Central memory CD8-positive, alpha-beta T cell (primary cell): ENCODE measurements around the gene FLNA.
"Not testable (repeated sequence)": the region's sequence is repeated elsewhere in the genome, so short reads cannot be mapped to it uniquely, and the experiment has no call there.

ENCODE experiments used
- ATAC-seq: fragments of 150-1000 bp; cut with Tn5 transposase; replicated peaks from 2 replicates; pipeline ENCODE4 v1.10.0; 2022; ENCODE audit warnings: mild to moderate bottlenecking, moderate FRiP score, moderate number of reproducible peaks; ENCODE audit not compliant: poor library complexity, severe bottlenecking; ENCODE audit errors: extremely low read depth
- DNase-seq, 2 donors: peaks; one replicate each; pipeline ENCODE4 v3.0.0; 2021; ENCODE audit warnings: low spot score in 2 of 2
- H3K27ac Mint-ChIP-seq: one replicate; pipeline ENCODE4 v1.8.0; 2022; ENCODE audit warnings: low read depth, mild to moderate bottlenecking, moderate library complexity, mixed read lengths
- H3K27me3 Mint-ChIP-seq: one replicate; pipeline ENCODE4 v1.8.0; 2022; ENCODE audit warnings: mixed read lengths
- H3K36me3 Mint-ChIP-seq: one replicate; pipeline ENCODE4 v1.8.0; 2022; ENCODE audit warnings: mild to moderate bottlenecking, moderate library complexity, mixed read lengths; ENCODE audit not compliant: insufficient read depth
- H3K4me1 Mint-ChIP-seq: one replicate; pipeline ENCODE4 v1.8.0; 2022; ENCODE audit warnings: mixed read lengths
- H3K4me3 Mint-ChIP-seq: one replicate; pipeline ENCODE4 v1.8.0; 2022; ENCODE audit warnings: mild to moderate bottlenecking, moderate library complexity, mixed read lengths
- H3K9me3 Mint-ChIP-seq: one replicate; pipeline ENCODE4 v1.8.0; 2022; ENCODE audit warnings: mixed read lengths

Gene FLNA

GRCh38 chrX:154348646-154349358 lies 25.6 kb downstream of the FLNA start:
- Mint-ChIP-seq H3K27me3 (no peaks in the 10 kb centered on the region), H3K4me1 (peaks cover 25% of the 10 kb centered on the region), H3K4me3 (peak overlapping the region; percentile 20), H3K27ac (peak overlapping the region; percentile 99), H3K36me3 (peaks cover 61% of the 10 kb centered on the region), H3K9me3 (no peaks in the 10 kb centered on the region)
- DNase-seq (peak in 1 of 2 donors; percentile 10), ATAC-seq (no peak)

- H3K9me3 Mint-ChIP-seq, result no peaks in the 10 kb centered on the region
- no peak for ATAC-seq
- peak in 1 of 2 donors; percentile 9 for DNase-seq
- H3K4me3 Mint-ChIP-seq, result peak overlapping the region; percentile 42
- H3K27ac Mint-ChIP-seq, result peak overlapping the region; percentile 99
- H3K36me3 Mint-ChIP-seq, result peaks cover 54% of the 10 kb centered on the region
- H3K27me3 Mint-ChIP-seq, result no peaks in the 10 kb centered on the region
- H3K4me1 Mint-ChIP-seq, result peaks cover 25% of the 10 kb centered on the region
Observed at GRCh38 chrX:154348114-154348531, 26.3 kb downstream of the FLNA start.

DNA sequence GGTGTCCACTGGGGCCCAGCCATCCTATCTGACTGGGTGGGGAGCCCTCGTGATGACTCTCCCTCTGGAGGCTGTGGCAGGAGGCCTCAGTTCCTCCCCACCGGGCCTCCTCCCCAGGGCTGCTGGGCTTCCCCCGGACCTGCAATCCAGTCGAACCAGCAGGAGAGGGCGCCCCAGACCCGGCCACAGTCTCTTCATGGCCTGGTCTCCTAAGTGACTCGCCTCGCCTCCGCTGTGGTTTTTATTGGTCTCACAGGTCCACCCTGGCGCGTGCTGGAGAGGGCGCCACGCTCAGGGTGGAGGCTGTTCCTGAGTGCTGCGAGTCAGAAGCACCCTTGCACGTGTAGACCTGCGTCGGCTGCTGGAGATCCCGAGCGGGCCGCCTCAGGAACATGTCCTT lies 30.8 kb downstream of the FLNA start:
- H3K36me3 Mint-ChIP-seq, result peaks cover 13% of the 10 kb centered on the region
- peaks cover 13% of the 10 kb centered on the region for H3K4me1 Mint-ChIP-seq
- ATAC-seq, result peak; percentile 33
- not testable (repeated sequence) for H3K27me3 Mint-ChIP-seq, DNase-seq, H3K9me3 Mint-ChIP-seq, H3K4me3 Mint-ChIP-seq, H3K27ac Mint-ChIP-seq

GRCh38 chrX:154343063-154343462 lies 31.4 kb downstream of the FLNA start:
- not testable (repeated sequence) for H3K4me3 Mint-ChIP-seq, H3K27me3 Mint-ChIP-seq, DNase-seq, H3K27ac Mint-ChIP-seq, H3K4me1 Mint-ChIP-seq, H3K36me3 Mint-ChIP-seq, H3K9me3 Mint-ChIP-seq
- ATAC-seq, result peak; percentile 20

GRCh38 chrX:154341399-154342298 lies 32.8 kb downstream of the FLNA start:
- not testable (repeated sequence) for H3K36me3 Mint-ChIP-seq, H3K4me1 Mint-ChIP-seq, H3K27me3 Mint-ChIP-seq, DNase-seq, H3K27ac Mint-ChIP-seq, H3K4me3 Mint-ChIP-seq, H3K9me3 Mint-ChIP-seq
- peak; percentile 59 for ATAC-seq

- ATAC-seq, result no peak
- H3K9me3 Mint-ChIP-seq, result no peaks in the 10 kb centered on the region
- no peaks in the 10 kb centered on the region for H3K27me3 Mint-ChIP-seq
- peaks cover 10% of the 10 kb centered on the region for H3K4me1 Mint-ChIP-seq
- H3K27ac Mint-ChIP-seq, result no peak overlapping the region
- H3K4me3 Mint-ChIP-seq, result no peak overlapping the region
- H3K36me3 Mint-ChIP-seq, result peaks cover 3% of the 10 kb centered on the region
- DNase-seq, result no peak
Observed at GRCh38 chrX:154334496-154334895, 39.9 kb downstream of the FLNA start.

- H3K9me3 Mint-ChIP-seq, result no peaks in the 10 kb centered on the region
- DNase-seq, result no peak
- H3K27me3 Mint-ChIP-seq, result no peaks in the 10 kb centered on the region
- H3K4me3 Mint-ChIP-seq, result peak overlapping the region; percentile 17
- no peak overlapping the region for H3K27ac Mint-ChIP-seq
- ATAC-seq, result no peak
- H3K4me1 Mint-ChIP-seq, result peaks cover 10% of the 10 kb centered on the region
- H3K36me3 Mint-ChIP-seq, result peaks cover 3% of the 10 kb centered on the region
Observed at GRCh38 chrX:154333837-154334271, 40.6 kb downstream of the FLNA start.

DNA sequence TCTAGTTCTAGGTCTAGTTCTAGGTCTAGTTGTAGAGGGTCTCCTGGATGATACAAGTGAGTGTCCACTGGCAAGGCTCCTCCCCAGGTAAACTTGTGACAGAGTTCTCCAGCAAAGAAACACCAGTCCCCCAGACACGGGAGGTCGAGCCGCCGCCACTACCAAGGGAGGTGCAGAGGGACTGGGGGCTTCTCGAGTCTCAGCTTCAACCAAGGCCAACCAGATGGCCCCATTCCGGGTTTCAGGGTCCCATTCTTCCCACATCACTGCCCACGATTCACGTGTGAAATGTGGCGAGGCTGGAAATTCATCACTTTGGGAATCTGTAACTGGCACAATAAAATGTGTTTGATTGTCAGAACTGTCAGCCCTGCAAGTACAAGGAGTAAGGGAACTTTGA lies 41.3 kb downstream of the FLNA start:
- Mint-ChIP-seq H3K9me3 (no peaks in the 10 kb centered on the region), H3K4me1 (peaks cover 10% of the 10 kb centered on the region), H3K27ac (no peak overlapping the region), H3K4me3 (no peak overlapping the region), H3K36me3 (peaks cover 3% of the 10 kb centered on the region), H3K27me3 (no peaks in the 10 kb centered on the region)
- DNase-seq, result no peak
- ATAC-seq, result no peak

- Mint-ChIP-seq H3K9me3 (no peaks in the 10 kb centered on the region), H3K36me3 (peaks cover 3% of the 10 kb centered on the region), H3K4me1 (peaks cover 15% of the 10 kb centered on the region), H3K27me3 (no peaks in the 10 kb centered on the region), H3K4me3 (no peak overlapping the region), H3K27ac (no peak overlapping the region)
- DNase-seq (no peak), ATAC-seq (no peak)
Observed at GRCh38 chrX:154332561-154332960, 41.9 kb downstream of the FLNA start.

DNA sequence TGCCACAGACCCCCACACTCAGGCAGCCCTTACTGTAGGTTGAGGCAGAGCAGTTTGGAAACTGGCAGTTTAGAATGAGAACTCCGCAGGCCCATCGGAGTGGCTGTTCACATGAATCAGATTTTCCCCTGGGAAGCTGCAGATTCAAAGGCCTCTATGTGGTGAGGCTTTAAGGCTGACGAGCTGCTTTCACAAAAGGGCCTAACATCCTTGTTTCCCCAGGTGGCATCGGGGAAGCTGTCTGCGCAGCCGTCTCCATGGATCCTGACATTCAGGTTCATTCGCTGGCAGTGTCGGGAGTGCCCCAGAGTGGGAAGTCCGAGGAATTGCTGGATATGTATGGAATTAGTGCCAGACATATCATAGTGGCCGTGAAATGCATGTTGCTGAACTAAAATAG lies 45.1 kb downstream of the FLNA start:
- no peaks in the 10 kb centered on the region for H3K27me3 Mint-ChIP-seq
- H3K4me1 Mint-ChIP-seq, result peaks cover 30% of the 10 kb centered on the region
- H3K9me3 Mint-ChIP-seq, result no peaks in the 10 kb centered on the region
- H3K27ac Mint-ChIP-seq, result no peak overlapping the region
- peaks cover 3% of the 10 kb centered on the region for H3K36me3 Mint-ChIP-seq
- DNase-seq (no peak), ATAC-seq (no peak)
- H3K4me3 Mint-ChIP-seq, result no peak overlapping the region

GRCh38 chrX:154328646-154329045 lies 45.8 kb downstream of the FLNA start:
- Mint-ChIP-seq H3K27me3 (no peaks in the 10 kb centered on the region), H3K4me1 (peaks cover 24% of the 10 kb centered on the region), H3K27ac (no peak overlapping the region), H3K4me3 (no peak overlapping the region), H3K9me3 (no peaks in the 10 kb centered on the region), H3K36me3 (peaks cover 2% of the 10 kb centered on the region)
- ATAC-seq (no peak), DNase-seq (no peak)

DNA sequence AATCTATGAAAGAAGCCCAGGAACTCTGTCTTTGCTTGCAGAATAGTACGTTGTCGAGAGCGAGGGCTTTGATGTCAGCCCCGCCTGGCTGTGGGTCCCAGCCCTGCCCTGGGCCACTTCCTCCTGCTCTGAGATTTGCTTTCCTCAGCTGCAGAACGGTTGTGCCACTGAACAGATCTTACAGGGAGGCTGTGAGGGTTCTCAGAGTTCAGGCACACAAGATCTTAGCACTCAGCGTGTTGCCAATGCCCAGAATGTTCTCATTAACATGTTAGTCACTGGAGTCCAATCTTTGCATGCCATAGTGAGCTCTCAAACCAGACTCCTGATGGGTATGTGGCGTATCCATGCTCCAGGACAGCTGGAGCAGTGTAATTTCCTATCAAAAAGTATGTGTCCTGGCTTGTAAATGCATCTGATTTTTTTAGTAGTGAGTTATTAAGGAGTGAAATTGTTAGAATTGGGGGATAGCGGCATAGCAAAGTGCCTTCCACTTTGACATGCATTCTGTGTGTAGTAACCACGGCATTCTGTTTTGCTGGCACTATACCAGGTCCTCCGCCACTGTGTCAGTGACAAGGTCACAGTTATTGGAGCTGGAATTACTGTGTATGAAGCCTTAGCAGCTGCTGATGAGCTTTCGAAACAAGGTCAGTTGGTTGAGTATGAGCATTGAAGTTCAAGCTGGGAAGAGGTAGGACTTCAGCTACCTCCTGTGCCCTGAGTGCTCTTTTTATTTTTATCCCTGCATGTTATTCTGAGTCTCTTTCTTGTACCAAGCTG lies 47.2 kb downstream of the FLNA start:
- Mint-ChIP-seq H3K36me3 (no peaks in the 10 kb centered on the region), H3K27ac (no peak overlapping the region), H3K27me3 (no peaks in the 10 kb centered on the region), H3K4me3 (peak overlapping the region; percentile 67), H3K4me1 (peaks cover 22% of the 10 kb centered on the region), H3K9me3 (no peaks in the 10 kb centered on the region)
- DNase-seq (peak in 1 of 2 donors; percentile 30), ATAC-seq (peak; percentile 96)
